Endothelial cell of umbilical vein (primary cell): ENCODE data around the gene SGK1. TPM values are rescaled to one million over a fixed set of nuclear protein-coding genes. Genes with fewer than 3 reads are reported as not detected.

ENCODE experiments used
- BruUV-seq: library from RNA; stranded (reverse); fragments of 400-500 nt; replicated peaks from 2 replicates; lab custom pipeline; 2021; lab: Mats Ljungman, UMichigan
- CTCF ChIA-PET: fragments of 300-600, 350-600 bp; sonication (Branson Sonifier 250); formaldehyde crosslinking; loops from one replicate; lab custom pipeline; 2021; ENCODE audit warnings: antibody characterized with exemption, inconsistent platforms; lab: Charles Lee
- POLR2A ChIA-PET: fragments of 300-600, 350-600 bp; sonication (Branson Sonifier 250); formaldehyde crosslinking; loops from one replicate; lab custom pipeline; 2021; ENCODE audit warnings: antibody characterized with exemption, inconsistent platforms; lab: Charles Lee
- DNase-seq: peaks from one replicate; pipeline ENCODE4 v3.0.0-alpha.2; 2011; ENCODE audit warnings: low read depth, low spot score
- FAIRE-seq: peaks from 2 replicates; lab custom pipeline; 2011; peaks lifted over from hg19 to GRCh38; lab: Jason Lieb, UNC
- H2AFZ ChIP-seq: 2 replicates; pipeline ENCODE4 v1.6.0; 2012; ENCODE audit warnings: low read depth, low read length, control low read depth, inconsistent platforms
- H3K27ac ChIP-seq: 2 replicates; pipeline ENCODE4 v1.5.1; 2011; ENCODE audit warnings: low read depth, mild to moderate bottlenecking, control low read depth, low read length, moderate library complexity; ENCODE audit not compliant: insufficient read depth
- H3K27me3 ChIP-seq, 2 experiments: 2 replicates each; pipeline versions ENCODE4 v1.6.0 to v1.6.1; 2011; ENCODE audit warnings: low read length in 2 of 2, mixed read lengths in 1 of 2; ENCODE audit not compliant: control insufficient read depth in 2 of 2, insufficient read depth in 2 of 2
- H3K36me3 ChIP-seq, 2 experiments: 2 replicates in 1 of 2; 3 replicates in 1 of 2; pipeline ENCODE4 v1.5.1; 2011; ENCODE audit warnings: low read length in 2 of 2, mild to moderate bottlenecking in 1 of 2, moderate library complexity in 1 of 2; ENCODE audit not compliant: control insufficient read depth in 2 of 2, insufficient read depth in 2 of 2; ENCODE audit errors: extremely low read depth in 1 of 2
- H3K4me1 ChIP-seq: 3 replicates; pipeline ENCODE4 v1.5.1; 2011; ENCODE audit warnings: mild to moderate bottlenecking, low read length; ENCODE audit not compliant: control insufficient read depth, insufficient read depth; ENCODE audit errors: extremely low read depth
- H3K4me2 ChIP-seq: 2 replicates; pipeline ENCODE4 v1.6.1; 2011; ENCODE audit warnings: low read length, control low read depth, mixed read lengths; ENCODE audit not compliant: insufficient read depth
- H3K4me3 ChIP-seq, 3 experiments: fragments of 200-600 bp in 1 of 3; sonication (generic), shearing (Covaris generic) in 1 of 3; replicated peaks in 1 of 3; 2 replicates each; pipeline ENCODE4 v1.5.1; 2011 to 2016; ENCODE audit warnings: control low read depth in 3 of 3, low read length in 3 of 3, mild to moderate bottlenecking in 2 of 3, inconsistent platforms in 1 of 3, low read depth in 1 of 3, moderate library complexity in 1 of 3; ENCODE audit not compliant: insufficient read depth in 1 of 3
- H3K79me2 ChIP-seq: 2 replicates; pipeline ENCODE4 v1.6.0; 2012; ENCODE audit warnings: low read length, inconsistent platforms; ENCODE audit not compliant: control insufficient read depth, insufficient read depth
- H3K9ac ChIP-seq: replicated peaks from 2 replicates; pipeline ENCODE3; 2011; ENCODE audit warnings: low read length, control low read depth; ENCODE audit not compliant: insufficient read depth; ENCODE audit errors: extremely low read depth
- H3K9me1 ChIP-seq: replicated peaks from 3 replicates; pipeline ENCODE4 v1.6.0; 2011; ENCODE audit warnings: mild to moderate bottlenecking, low read length; ENCODE audit not compliant: control insufficient read depth, insufficient read depth; ENCODE audit errors: extremely low read depth
- H3K9me3 ChIP-seq: replicated peaks from 2 replicates; pipeline ENCODE4 v1.5.1; 2012; ENCODE audit warnings: low read length, inconsistent platforms; ENCODE audit not compliant: control insufficient read depth, insufficient read depth
- H4K20me1 ChIP-seq: replicated peaks from 2 replicates; pipeline ENCODE3; 2011; ENCODE audit warnings: mild to moderate bottlenecking, low read length; ENCODE audit not compliant: control insufficient read depth, insufficient read depth; ENCODE audit errors: extremely low read depth
- CTCF ChIP-seq, 2 donors: IDR thresholded peaks; 1 replicate in 1 of 2; 2 replicates in 1 of 2; pipeline ENCODE4 v1.5.1; 2011; ENCODE audit warnings: low read length in 2 of 2, mild to moderate bottlenecking in 2 of 2, moderate library complexity in 2 of 2, control low read depth in 1 of 2, inconsistent platforms in 1 of 2, low read depth in 1 of 2; ENCODE audit not compliant: insufficient read depth in 1 of 2; ENCODE audit errors: extremely low read depth in 1 of 2
- EZH2 ChIP-seq: IDR thresholded peaks from 2 replicates; pipeline ENCODE4 v1.6.1; 2012; ENCODE audit warnings: borderline replicate concordance, low read depth, mild to moderate bottlenecking, moderate library complexity, low read length, inconsistent platforms; ENCODE audit not compliant: severe bottlenecking
- FOS ChIP-seq: IDR thresholded peaks from 2 replicates; pipeline ENCODE4 v1.6.1; 2011; ENCODE audit warnings: mild to moderate bottlenecking, low read length, moderate library complexity, borderline replicate concordance; ENCODE audit not compliant: insufficient read depth
- GATA2 ChIP-seq: IDR thresholded peaks from 2 replicates; pipeline ENCODE4 v1.7.0; 2011; ENCODE audit warnings: low read depth, mild to moderate bottlenecking, moderate library complexity, mixed read lengths, low read length; ENCODE audit not compliant: insufficient read length, insufficient read depth
- JUN ChIP-seq: IDR thresholded peaks from 2 replicates; pipeline ENCODE4 v1.6.1; 2011; ENCODE audit warnings: borderline replicate concordance, low read depth; ENCODE audit not compliant: insufficient read length, insufficient read depth
- MAX ChIP-seq: IDR thresholded peaks from 2 replicates; pipeline ENCODE4 v1.6.1; 2011; ENCODE audit not compliant: insufficient read depth, insufficient read length
- MYC ChIP-seq: IDR thresholded peaks from one replicate; pipeline ENCODE4 v1.6.1; 2011; ENCODE audit warnings: mild to moderate bottlenecking, low read depth, low read length
- POLR2A ChIP-seq: IDR thresholded peaks from 2 replicates; pipeline ENCODE4 v1.6.1; 2012; ENCODE audit warnings: low read depth, mild to moderate bottlenecking, control low read depth, low read length
- POLR2AphosphoS5 ChIP-seq: IDR thresholded peaks from 2 replicates; pipeline ENCODE4 v1.6.1; 2012; ENCODE audit warnings: low read depth, mild to moderate bottlenecking, control low read depth, low read length, moderate library complexity; ENCODE audit not compliant: insufficient read depth
- dilution Hi-C: fragments of 300-500 bp; cut with MboI; formaldehyde crosslinking; loops from one replicate; pipeline ENCODE4 v1.15.0; 2019; ENCODE audit warnings: low sequenced_read_pairs; ENCODE audit not compliant: extremely low pct_ligation_motif_present
- intact Hi-C: fragments of 100-400 bp; cut with micrococcal nuclease; formaldehyde crosslinking; loops from one replicate; pipeline ENCODE4 v1.10.0; 2022
- polyA plus RNA-seq, 4 experiments: library from polyadenylated mRNA; depleted of rRNA in 3 of 4; stranded (reverse) in 3 of 4; unstranded in 1 of 4; fragments of >200 nt; gene quantifications; 2 replicates each; pipeline versions ENCODE4 v1.2.1 to v1.2.3, GENCODE V29; 2011 to 2012; ENCODE audit warnings: missing spikeins in 1 of 4
- total RNA-seq: library from RNA; stranded (reverse); gene quantifications from 2 replicates; pipeline ENCODE4 v1.2.3, GENCODE V29; 2021

The SGK1 gene
- total and polyA plus RNA-seq, 2 donors (not counting 3 experiments of a cell fraction or from before 2014, with no cell fraction given): 121 to 128 TPM

GRCh38 chr6:134164300-134164699 lies 153.6 kb downstream of the SGK1 start:
- BruUV-seq: no TSS peak
- Histone ChIP-seq H3K9me3 (no peaks in the 10 kb centered on the region), H3K79me2 (no peaks in the 10 kb centered on the region), H3K4me1 (no peaks in the 10 kb centered on the region), H3K9ac (no peak overlapping the region), H3K4me2 (no peak overlapping the region), H4K20me1 (no peaks in the 10 kb centered on the region), H2AFZ (no peak overlapping the region), H3K27ac (no peak overlapping the region), H3K4me3 (no peak overlapping the region), H3K36me3 (peaks cover 6 to 10% of the 10 kb centered on the region in 2 experiments), H3K9me1 (no peaks in the 10 kb centered on the region), H3K27me3 (no peaks in the 10 kb centered on the region)
- TF ChIP-seq CTCF (IDR thresholded peaks at IDR 0.05; ENCODE audit: extremely low read depth in 1 of 2, insufficient read depth in 1 of 2, low read depth in 1 of 2, low read length in 2 of 2) (no peak), EZH2 (no peak), POLR2A (no peak), FOS (no peak), POLR2AphosphoS5 (no peak), GATA2 (no peak), MYC (no peak), JUN (no peak), MAX (no peak)
- ChIA-PET CTCF (interaction anchor here (4.0 kb wide), 1 partner anchor 659 kb away, joined by 17 read pairs; no protein-coding TSS in a partner anchor), POLR2A (no interaction called here)
- intact Hi-C loops: no loop called here
- DNase-seq (no peak), FAIRE-seq (no peak)
- dilution Hi-C loops: no loop called here
